Right lobe of liver (tissue), 4 donors: Measurements from ENCODE around the gene FPGS.

Experiments
- POLR2A ChIP-seq: fragments of 450-650 bp; IDR thresholded peaks from one replicate; pipeline ENCODE4 v1.6.1; 2017; ENCODE audit warnings: antibody characterized with exemption, mild to moderate bottlenecking
- TF ChIP-seq, protein P1 (sequence below), 4 donors: fragments of 200-600 bp in 3 of 4; fragments of 450-650 bp in 1 of 4; IDR thresholded peaks; one replicate each; pipeline versions ENCODE4 v1.5.1 to v1.8.0; 2016 to 2022; ENCODE audit warnings: antibody characterized with exemption in 4 of 4, mild to moderate bottlenecking in 2 of 4
- donor health status: DM: no; HTN: no; CAD: no.
- donor health status: DM: no; HTN: no; CAD: no.
- donor health status: DM: no; HTN: yes; CAD: no.

DNA sequence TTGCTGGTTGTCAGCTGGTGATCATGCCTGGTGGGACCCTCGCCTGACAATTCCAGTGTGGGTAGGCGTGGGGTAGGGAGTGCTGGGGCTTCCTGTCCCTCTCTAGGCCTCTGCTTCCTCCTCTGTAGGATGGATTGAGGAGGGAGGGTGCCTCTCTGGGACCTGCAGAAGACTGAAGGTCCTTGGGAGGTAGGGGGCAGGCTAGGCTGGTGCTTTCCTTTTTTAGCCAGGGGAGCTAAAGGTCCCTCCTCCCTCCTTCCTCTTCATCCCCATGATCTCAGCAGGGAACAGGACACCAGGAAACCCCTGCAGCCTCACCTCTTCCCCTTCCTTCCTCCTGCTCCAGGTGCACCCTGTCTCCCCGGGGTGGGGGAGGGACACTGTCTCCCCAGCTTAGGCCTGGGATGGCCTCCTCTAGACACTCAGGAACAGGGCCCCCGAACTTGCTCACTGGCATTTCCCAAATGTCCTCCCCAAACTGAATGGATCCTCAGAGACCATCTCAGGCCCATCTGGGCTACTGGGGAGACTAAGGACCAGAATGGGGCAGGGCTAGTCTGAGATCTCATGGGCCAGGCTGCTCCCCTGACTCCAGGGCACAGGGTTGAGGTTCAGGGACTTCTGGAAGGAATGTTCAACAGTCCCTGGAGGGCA lies 32.6 kb upstream of the FPGS start:
- TF ChIP-seq, protein P1, sequence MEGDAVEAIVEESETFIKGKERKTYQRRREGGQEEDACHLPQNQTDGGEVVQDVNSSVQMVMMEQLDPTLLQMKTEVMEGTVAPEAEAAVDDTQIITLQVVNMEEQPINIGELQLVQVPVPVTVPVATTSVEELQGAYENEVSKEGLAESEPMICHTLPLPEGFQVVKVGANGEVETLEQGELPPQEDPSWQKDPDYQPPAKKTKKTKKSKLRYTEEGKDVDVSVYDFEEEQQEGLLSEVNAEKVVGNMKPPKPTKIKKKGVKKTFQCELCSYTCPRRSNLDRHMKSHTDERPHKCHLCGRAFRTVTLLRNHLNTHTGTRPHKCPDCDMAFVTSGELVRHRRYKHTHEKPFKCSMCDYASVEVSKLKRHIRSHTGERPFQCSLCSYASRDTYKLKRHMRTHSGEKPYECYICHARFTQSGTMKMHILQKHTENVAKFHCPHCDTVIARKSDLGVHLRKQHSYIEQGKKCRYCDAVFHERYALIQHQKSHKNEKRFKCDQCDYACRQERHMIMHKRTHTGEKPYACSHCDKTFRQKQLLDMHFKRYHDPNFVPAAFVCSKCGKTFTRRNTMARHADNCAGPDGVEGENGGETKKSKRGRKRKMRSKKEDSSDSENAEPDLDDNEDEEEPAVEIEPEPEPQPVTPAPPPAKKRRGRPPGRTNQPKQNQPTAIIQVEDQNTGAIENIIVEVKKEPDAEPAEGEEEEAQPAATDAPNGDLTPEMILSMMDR (IDR thresholded peaks at IDR 0.05) = no peak
- TF ChIP-seq POLR2A = no peak
